ENCODE data around the gene FAM156B.
A peak's percentile ranks its signal among the peaks of the same experiment; 100 is the strongest.
"Not testable (repeated sequence)": the region's sequence is repeated elsewhere in the genome, so short reads cannot be mapped to it uniquely, and the experiment has no call there.

Gene FAM156B

GRCh38 chrX:52923781-52924241 lies 26.7 kb downstream of the FAM156B start:
- no peak for DNase-seq (ENCODE audit: extremely low read depth in 1 of 2, low read depth in 1 of 2)

DNA sequence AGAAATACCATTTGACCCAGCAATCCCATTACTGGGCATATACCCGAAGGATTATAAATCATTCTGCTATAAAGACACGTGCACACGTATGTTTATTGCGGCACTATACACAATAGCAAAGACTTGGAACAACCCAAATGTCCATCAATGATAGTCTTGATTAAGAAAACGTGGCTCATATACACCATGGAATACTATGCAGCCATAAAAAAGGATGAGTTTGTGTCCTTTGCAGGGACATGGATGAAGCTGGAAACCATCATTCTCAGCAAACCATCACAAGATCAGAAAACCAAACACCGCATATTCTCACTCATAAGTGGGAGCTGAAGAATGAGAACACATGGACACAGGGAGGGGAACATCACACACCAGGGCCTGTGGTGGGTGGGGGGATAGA lies 33.1 kb downstream of the FAM156B start:
- DNase-seq (ENCODE audit: extremely low read depth in 1 of 2, low read depth in 1 of 2), result not testable (repeated sequence)

DNA sequence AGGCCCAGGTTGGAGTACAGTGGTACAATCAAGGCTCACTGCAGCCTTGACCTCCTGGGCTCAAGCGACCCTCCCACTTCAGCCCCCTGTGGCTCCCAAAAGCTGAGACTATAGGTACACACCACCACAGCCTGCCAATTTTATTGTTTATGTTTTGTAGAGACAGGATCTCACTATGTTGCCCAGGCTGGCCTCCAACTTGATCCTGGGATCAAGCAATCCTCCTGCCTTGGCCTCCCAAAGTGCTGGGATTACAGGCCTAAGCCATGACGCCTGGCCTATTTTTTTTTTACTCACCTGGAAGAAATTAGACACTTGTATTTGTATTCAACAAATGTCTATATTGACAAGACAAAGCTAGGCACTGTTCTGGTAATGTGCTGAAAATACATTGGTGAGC lies 36.1 kb downstream of the FAM156B start:
- DNase-seq (ENCODE audit: extremely low read depth in 1 of 2, low read depth in 1 of 2), result no peak

DNA sequence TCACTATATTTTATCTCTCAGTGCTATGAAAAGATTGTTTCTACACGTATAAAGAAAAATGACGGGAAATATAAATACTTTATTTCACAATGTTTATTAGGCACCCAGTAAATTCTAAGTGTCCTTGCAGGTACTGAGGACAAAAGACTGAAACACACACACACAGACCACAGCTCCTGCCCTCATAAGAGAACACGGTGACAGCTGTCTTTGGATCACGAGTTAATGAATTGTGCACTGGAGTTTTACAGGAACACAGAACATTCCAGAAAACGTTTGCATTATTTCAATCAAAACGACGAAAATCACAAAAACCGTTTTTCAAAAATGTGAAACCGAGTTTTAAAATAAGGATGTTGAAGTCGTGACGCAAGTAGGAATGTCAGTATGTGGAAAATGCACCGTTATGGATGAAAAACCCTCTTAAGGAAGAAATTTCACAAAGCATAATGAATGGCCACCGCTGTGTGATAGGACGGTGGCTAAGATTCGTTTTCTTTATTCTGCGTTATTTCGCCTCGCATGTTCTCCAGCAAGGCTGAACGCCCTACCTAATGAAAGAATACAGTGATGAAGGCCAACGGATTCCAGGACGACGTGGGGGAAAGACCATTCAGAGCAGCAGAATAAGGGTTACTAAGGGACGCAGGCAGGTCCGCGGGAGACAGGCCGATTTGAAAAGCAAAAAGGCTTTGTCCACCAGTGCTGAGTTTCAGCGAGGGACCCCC lies 37.0 kb downstream of the FAM156B start:
- DNase-seq (ENCODE audit: extremely low read depth in 1 of 2, low read depth in 1 of 2), result no peak

DNA sequence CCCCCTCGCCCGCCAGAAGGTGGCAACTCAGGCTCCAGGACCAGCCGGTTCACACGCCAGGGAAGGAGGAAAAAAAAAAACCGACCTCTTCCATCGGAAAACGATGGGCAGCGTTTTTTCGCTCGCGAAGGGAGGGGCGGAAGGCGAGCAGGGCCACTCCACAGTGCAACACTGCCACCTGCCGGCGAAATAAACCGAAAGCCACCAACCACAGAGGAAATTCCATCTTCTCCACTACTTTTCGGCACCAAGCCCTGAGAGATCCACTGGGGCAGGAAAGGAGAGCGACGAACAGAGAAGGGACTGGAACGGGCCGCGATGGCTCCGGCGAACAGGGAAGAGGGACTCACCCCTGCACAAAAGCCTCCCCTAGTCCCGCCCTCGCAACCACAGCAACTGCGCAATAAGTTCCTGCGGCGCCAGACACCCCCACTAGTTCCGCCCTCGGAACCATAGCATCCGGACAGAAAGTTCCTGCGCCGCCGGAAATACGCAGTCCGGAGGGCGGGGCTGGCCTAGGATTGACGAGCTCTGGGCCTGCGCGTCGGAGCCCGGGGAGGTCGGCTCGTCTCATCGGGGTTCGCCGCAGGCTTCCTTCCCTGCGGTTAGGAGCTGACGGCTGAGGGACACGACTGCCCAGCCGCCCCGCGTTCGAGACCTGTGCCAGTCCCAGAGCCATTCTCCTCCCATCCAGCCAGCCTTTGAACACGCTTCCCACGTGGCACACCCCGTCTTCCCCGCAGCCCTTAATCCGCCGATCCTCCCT lies 37.8 kb downstream of the FAM156B start:
- peak; percentile 85 to 93 for DNase-seq (ENCODE audit: extremely low read depth in 1 of 2, low read depth in 1 of 2)

DNA sequence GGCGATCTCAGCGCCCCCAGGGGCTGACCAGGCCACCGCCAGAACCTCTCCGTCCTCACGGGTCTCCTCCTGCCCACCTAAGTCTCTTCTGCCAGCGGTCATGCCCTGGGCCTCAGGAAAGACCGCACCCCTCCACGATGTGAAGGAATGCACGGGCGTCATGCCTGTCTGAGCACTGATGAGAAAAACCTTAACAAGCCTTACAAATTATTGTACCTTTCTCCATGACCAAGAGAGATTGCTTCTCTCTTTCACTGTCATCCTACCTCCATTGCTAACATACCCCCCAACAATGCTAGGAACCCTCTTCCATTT lies 38.3 kb downstream of the FAM156B start:
- not testable (repeated sequence) for DNase-seq (ENCODE audit: extremely low read depth in 1 of 2, low read depth in 1 of 2)

GRCh38 chrX:52940704-52941103 lies 43.6 kb downstream of the FAM156B start:
- DNase-seq (ENCODE audit: extremely low read depth in 1 of 2, low read depth in 1 of 2), result not testable (repeated sequence)

- not testable (repeated sequence) for DNase-seq (ENCODE audit: extremely low read depth in 1 of 2, low read depth in 1 of 2)
Measured at GRCh38 chrX:52941728-52942127, 44.6 kb downstream of the FAM156B start.

GRCh38 chrX:52945838-52946494 lies 48.8 kb downstream of the FAM156B start:
- not testable (repeated sequence) for DNase-seq (ENCODE audit: extremely low read depth in 1 of 2, low read depth in 1 of 2)

- not testable (repeated sequence) for DNase-seq (ENCODE audit: extremely low read depth in 1 of 2, low read depth in 1 of 2)
Measured at GRCh38 chrX:52947501-52947900, 50.4 kb downstream of the FAM156B start.

DNA sequence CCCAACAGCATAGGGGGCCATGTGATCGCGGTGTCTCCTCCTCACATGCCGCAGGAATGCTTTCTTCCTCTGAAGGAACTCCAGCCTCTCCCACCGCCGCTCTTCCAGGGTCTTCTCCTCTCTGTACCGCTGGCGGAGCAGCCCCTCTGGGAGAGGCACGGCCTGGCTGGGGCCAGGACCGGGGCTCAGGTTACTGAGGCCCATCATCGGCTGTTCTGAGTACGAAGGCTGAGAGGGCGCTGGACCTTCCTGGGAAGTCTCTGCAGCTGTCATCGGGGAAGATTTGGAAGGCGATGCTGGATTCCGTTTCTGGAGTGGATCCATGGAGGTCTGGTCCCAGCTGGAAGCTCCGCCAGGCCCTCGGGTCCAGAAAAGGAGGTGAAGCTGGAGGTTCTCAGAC lies 51.1 kb downstream of the FAM156B start:
- not testable (repeated sequence) for DNase-seq (ENCODE audit: extremely low read depth in 1 of 2, low read depth in 1 of 2)

- DNase-seq (ENCODE audit: extremely low read depth in 1 of 2, low read depth in 1 of 2), result not testable (repeated sequence)
Measured at GRCh38 chrX:52949325-52949724, 52.2 kb downstream of the FAM156B start.

GRCh38 chrX:52949884-52950283 lies 52.8 kb downstream of the FAM156B start:
- not testable (repeated sequence) for DNase-seq (ENCODE audit: extremely low read depth in 1 of 2, low read depth in 1 of 2)

Measured in stimulated activated CD8-positive, alpha-beta memory T cell treated with anti-CD3 and anti-CD28 coated beads, Interleukin-7, amount 100 ng/mL, for 48 hours (primary cell).